ENCODE data around the gene DIAPH3. TPM values are rescaled to one million over a fixed set of nuclear protein-coding genes. Genes with fewer than 3 reads are reported as not detected.

Gene DIAPH3
- polyA plus RNA-seq, 4 donors = 10.5 to 16.6 (median 15.3) TPM

DNA sequence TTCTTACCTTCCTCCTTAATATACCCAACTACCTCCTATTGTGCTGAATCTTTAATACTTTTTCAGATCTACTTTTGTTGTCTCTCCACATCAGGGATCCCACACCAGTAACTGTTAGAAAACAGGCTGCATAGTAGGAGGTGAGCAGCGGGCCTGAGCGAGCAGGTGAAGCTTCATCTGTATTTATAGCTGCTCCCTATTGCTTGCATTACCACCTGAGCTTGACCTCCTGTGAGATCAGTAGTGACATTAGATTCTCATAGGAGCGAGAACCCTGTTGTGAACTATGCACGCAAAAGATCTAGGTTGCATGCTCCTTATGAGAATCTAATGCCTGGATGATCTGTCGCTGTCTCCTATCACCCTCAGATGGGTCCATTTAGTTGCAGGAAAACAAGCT lies 279.8 kb downstream of the DIAPH3 start:
- DNase-seq (ENCODE audit: low read depth in 4 of 4, low spot score in 3 of 4) = no peak

GRCh38 chr13:59880468-59880867 lies 283.3 kb downstream of the DIAPH3 start:
- DNase-seq (ENCODE audit: low read depth in 4 of 4, low spot score in 3 of 4) = no peak

GRCh38 chr13:59879281-59879680 lies 284.4 kb downstream of the DIAPH3 start:
- peak in 3 of 4 donors; percentile 14 to 22 (median 20) for DNase-seq (ENCODE audit: low read depth in 4 of 4, low spot score in 3 of 4)

DNA sequence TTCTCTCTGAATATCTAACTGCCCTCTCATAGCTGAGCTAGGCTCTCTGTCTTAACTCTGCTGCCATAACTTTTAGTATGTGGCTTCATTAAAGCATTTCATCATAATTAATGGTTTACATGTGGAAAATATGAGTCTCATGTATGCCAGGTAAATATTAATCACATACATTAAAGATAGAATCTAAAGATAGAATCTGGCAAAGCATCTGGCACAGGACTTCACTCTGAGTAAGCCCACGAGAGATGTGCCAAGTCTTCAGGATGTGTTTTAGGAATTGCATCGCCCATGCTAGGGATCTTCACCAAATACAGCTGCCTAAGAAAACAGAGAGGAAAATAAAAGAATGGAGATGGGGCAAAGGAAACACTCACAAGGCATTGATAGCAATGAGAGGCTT lies 285.8 kb downstream of the DIAPH3 start:
- no peak for DNase-seq (ENCODE audit: low read depth in 4 of 4, low spot score in 3 of 4)

DNA sequence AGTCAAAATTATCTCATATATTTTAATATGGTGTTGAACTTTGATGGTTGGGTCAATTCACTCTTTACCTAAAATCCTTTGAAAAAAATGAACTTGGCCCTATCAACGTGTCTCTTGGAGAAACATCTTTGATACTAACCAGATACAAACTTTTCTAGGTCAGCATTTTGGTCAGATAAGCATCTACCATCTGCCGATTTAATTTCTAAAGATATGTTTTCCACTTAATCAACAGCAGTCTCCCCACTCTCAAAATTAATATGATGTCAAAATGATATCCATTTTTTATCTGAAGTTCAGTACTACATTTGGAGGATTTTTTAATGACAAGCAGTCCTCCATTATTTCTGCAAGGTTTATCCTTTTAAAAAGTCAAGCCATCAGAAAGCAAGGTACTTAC lies 288.8 kb downstream of the DIAPH3 start:
- no peak for DNase-seq (ENCODE audit: low read depth in 4 of 4, low spot score in 3 of 4)

- DNase-seq (ENCODE audit: low read depth in 4 of 4, low spot score in 3 of 4) = no peak
These were observed 289.9 kb downstream of the DIAPH3 start for GRCh38 chr13:59873856-59874255.

DNA sequence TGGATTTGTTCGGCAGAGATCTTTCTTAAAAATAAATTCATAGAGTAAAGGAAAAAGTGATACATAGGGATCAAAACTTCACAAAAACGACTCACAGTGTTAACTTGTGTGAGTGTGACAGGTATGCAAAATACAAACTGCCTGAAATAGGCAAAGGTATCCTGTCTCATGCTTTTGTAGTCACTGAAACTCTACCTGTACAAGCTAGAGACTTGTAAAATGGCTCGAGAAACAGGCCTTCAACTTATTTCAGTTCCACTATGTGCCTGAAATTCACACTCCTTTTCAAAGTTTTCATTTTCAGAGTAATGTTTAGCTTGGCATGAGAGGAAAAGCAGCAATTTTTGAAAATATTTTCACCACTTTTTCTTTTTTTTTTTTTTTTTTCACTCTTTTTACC lies 290.4 kb downstream of the DIAPH3 start:
- DNase-seq (ENCODE audit: low read depth in 4 of 4, low spot score in 3 of 4) = no peak

DNA sequence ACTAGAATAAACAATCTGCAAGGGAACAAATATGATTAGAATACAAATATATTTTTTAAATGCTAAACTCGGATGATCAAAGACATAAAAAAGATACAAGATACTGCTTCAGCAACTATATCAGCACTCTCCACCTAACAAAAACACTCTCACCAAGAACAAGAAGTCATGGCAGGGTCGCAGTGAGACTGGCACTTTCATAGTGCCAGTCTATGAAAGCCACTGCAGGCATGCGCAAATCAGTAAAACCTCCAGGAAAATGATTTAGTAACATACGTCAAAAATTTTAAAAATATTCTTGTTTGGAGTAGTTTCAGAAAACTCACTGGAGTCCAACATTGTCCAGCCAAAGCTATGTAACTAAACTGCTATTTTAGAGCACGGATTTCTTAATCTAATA lies 295.9 kb downstream of the DIAPH3 start:
- DNase-seq (ENCODE audit: low read depth in 4 of 4, low spot score in 3 of 4) = no peak

DNA sequence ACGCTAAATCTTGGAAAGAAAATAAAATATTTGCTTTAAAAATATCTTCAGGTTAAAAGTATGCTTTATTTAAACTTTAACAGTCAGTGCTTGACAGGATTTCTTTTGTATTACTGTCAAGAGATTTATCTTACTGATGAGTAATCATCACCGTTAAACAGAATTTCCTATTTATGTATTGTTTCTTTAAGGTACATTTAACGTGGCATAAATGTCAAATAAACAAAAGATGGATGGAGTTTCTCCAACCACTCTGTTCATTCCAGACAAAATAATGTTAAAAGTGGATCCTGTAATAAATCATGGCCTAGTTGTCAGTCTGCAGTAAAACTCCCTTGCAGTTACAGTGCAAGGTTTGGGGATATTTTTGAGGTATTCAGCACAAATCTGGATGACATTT lies 298.3 kb downstream of the DIAPH3 start:
- no peak for DNase-seq (ENCODE audit: low read depth in 4 of 4, low spot score in 3 of 4)

- no peak for DNase-seq (ENCODE audit: low read depth in 4 of 4, low spot score in 3 of 4)
These were observed 300.1 kb downstream of the DIAPH3 start for GRCh38 chr13:59863621-59864020.

- DNase-seq (ENCODE audit: low read depth in 4 of 4, low spot score in 3 of 4) = no peak
These were observed 302.1 kb downstream of the DIAPH3 start for GRCh38 chr13:59861676-59862075.

DNA sequence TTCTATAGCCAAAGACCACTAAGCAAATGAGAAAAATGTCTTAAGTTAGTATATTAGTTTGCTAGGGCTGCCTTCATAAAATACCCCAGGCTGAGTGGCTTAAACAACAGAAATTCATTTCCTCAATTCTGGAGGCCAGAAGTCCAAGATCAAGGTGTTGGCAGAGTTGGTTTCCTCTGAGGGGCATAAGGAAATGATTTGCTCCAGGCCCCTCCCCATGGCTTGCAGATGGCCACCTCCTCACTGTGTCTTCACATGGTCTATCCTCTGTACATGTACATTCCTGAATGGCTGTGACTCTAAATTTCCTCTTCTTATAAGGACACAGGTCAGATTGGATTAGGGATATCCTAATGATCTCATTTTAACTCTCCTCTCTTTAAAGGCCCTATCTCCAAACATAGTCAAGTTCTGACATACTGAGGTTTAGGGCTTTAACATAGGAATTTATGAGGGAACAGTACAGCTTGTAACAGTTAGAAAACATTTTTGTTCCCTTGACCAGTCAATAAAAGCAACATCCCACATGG lies 307.4 kb downstream of the DIAPH3 start:
- no peak for DNase-seq (ENCODE audit: low read depth in 4 of 4, low spot score in 3 of 4)

DNA sequence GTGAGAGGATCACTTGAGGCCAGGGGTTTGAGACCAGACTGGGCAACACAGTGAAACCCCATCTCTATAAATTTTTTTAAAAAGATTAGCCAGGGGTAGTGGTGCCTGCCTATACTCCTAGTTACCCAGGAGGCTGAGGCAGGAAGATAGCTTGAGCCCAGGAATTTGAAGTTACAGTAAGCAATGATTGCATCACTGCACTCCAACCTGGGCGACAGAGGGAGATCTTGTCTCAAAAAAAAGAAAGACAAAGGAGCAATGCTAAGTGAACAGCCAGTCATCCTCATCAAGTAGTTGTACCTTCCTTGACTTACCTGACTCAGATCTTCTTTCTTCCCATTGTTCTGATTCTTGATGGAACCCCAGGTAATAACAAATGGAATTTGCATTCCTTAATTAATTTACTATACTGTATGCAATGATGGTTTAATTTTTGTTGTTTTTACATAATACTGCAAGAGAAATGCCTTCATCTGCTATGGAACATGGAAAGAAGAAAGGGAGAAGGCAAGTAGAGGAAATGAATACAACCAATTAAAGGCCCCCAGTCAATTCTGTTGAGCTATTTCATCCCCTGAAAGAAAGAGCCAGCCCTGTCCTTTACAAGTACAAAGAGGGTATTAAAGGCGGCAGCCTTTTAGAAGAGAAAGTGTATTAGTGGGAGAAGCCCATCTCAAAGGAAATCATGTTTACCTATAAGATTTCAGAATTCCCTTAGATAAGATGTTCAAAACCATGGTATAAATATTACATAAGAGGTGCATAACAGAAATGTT lies 316.7 kb downstream of the DIAPH3 start:
- no peak for DNase-seq (ENCODE audit: low read depth in 4 of 4, low spot score in 3 of 4)

GRCh38 chr13:59843040-59843439 lies 320.7 kb downstream of the DIAPH3 start:
- no peak for DNase-seq (ENCODE audit: low read depth in 4 of 4, low spot score in 3 of 4)

- no peak for DNase-seq (ENCODE audit: low read depth in 4 of 4, low spot score in 3 of 4)
These were observed 321.2 kb downstream of the DIAPH3 start for GRCh38 chr13:59842507-59842906.

DNA sequence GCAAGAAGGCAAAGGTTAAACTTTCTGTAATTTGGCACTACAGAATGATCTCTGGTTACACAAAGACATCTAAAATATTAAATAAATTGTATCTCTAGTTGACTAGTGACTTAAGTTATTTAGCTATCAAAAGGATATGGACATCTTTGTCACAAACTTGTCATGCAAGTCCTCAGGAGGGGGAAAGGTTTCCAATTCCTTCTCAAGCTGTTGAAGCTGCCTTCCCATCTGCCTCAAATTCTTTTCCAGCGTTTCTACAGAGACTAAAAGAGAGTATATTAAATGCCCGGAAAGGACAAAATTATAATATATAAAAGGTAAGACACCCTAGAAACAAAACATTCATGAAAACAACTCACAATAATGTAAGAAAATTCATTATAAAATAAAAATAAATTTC lies 324.5 kb downstream of the DIAPH3 start:
- no peak for DNase-seq (ENCODE audit: low read depth in 4 of 4, low spot score in 3 of 4)

- no peak for DNase-seq (ENCODE audit: low read depth in 4 of 4, low spot score in 3 of 4)
These were observed 326.6 kb downstream of the DIAPH3 start for GRCh38 chr13:59837101-59837500.

- DNase-seq (ENCODE audit: low read depth in 4 of 4, low spot score in 3 of 4) = no peak
These were observed 328.2 kb downstream of the DIAPH3 start for GRCh38 chr13:59835569-59835968.

DNA sequence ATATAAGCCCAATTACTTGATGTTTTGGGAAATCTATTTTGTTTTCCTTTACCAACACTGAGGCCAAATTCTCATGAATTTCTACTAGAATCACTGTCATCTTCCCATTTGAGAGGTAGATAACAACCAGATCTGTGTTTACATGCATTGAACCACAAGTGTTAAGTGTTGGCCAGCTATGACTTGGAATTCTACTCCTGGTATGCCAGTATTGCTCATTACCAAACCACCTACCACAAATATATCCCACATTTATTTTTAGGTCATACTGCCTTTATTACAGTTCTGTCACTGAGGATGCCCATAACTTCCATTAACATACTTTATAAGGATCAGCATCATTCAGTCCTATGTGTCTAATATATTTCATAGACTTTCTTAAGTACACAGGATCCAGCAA lies 328.9 kb downstream of the DIAPH3 start:
- no peak for DNase-seq (ENCODE audit: low read depth in 4 of 4, low spot score in 3 of 4)

DNA sequence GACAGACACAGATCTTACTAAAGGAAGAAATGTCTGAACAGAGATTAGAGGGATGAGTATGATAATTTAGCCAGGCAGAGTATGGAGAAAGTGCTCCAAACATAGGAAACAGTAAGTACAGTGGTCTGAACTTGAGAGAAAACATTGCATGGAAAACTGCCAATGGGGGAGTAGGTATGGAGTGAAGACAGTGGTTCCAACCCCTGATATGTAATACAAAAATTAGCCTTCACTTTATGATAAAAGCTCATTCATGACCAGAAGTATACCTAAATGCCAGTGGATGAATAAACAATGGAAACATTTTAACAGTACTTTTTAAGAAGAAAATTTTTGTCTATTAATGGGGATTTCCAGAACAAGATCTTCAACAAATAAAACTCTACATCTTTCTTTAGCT lies 334.0 kb downstream of the DIAPH3 start:
- DNase-seq (ENCODE audit: low read depth in 4 of 4, low spot score in 3 of 4) = no peak

DNA sequence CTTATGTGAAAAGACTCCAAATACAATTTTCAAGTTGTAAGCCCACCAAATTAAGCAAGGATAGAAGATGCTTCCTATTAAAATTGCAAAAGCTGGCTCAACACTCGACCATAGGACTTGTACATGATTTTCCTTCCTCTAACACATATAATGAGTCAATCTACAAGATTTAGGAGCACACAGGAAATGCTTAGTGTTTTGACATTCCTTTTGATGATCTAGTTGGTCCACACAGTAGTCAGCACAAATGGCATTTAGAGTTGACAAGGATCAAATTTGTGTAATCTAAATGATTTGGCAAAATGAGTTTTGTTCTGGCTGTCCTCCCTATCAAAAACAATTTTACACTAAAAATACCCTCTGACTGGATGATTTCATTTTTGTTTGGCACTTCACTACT lies 340.2 kb downstream of the DIAPH3 start:
- DNase-seq (ENCODE audit: low read depth in 4 of 4, low spot score in 3 of 4) = no peak

DNA sequence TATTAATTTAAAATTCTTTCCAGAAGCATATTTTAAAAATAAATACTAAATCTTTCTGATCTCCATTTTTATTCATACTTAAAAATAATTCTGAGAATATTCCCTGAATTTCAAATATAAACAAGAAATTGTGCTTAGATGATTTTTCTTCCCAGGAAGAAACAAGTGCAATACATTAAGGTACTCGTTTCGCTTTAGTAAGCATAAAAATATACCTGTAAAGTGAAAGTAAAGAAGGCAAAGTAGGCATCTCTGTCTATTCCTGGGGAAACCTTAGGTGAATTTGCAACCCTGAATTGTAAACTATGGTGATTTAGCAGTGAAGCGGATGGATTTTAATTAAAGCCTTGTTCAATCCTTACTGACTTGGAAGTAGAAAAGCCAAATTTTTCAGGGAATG lies 354.2 kb downstream of the DIAPH3 start:
- DNase-seq (ENCODE audit: low read depth in 4 of 4, low spot score in 3 of 4) = no peak

DNA sequence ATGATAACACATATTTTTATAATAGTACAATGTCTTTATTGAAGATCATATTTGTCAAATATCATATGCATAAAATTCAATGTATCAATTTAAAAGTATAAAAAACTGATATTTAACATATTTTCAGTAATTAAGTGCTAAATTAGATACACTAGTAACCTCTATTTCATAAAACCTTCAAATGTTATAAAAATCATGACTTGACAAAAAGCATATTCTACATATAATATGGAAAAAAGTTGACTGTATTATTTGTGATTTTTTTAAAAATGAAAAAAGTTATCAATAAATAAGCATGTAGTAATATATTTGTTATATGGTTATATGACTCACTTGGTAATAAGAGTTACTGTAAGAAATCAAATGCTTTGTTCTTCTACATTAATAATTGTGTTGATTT lies 356.9 kb downstream of the DIAPH3 start:
- no peak for DNase-seq (ENCODE audit: low read depth in 4 of 4, low spot score in 3 of 4)

Data from left renal pelvis (tissue), 4 donors.